GM18519 (cell line): ENCODE measurements around the gene TOM1L2.

ENCODE experiments used
- ATAC-seq: cut with Tn5 transposase; IDR thresholded peaks from one replicate; pipeline ENCODE4 v1.9.1; 2021; ENCODE audit warnings: mild to moderate bottlenecking, moderate library complexity; ENCODE audit not compliant: unreplicated experiment, low FRiP score

Gene TOM1L2

DNA sequence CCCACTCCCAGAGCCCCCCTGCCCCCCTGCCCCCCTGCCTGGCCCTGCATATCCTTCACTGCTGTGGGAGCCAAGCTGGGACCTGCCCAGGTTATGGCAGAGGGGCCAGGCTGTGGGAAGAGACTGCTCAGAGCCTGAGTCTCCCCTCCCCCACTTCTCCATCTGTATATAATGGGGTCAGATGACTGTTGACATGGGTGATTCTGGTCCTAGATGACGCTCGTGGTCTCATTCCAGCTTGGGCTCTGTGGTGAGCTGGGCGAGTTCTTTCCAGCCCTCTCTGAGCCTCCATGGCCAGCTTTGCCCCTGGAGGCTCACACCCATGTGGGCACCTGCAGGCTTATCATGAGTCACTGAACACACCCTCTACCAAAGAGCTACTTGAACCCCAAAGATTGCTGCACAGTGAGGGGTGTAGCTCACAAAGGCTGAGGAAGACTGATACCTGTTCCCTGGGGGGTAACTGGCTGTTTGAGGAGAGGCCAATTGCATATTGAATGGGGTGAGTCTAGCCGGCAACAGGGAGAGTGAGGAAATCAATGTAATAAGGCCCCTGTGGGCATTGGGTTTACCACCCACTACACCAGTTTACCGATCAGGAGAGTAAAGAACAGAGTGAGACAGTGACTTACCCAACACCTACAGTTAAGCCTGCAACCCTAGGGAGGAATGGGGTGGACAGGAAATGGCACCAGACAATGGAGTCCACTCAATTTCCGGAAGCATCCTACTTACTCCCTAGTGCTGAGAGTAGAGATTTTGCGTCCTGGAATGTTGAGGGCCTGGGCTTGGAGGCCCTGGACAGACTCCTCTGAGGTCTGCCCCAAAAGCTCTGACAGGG lies 131.2 kb downstream of the TOM1L2 start:
- no peak for ATAC-seq

DNA sequence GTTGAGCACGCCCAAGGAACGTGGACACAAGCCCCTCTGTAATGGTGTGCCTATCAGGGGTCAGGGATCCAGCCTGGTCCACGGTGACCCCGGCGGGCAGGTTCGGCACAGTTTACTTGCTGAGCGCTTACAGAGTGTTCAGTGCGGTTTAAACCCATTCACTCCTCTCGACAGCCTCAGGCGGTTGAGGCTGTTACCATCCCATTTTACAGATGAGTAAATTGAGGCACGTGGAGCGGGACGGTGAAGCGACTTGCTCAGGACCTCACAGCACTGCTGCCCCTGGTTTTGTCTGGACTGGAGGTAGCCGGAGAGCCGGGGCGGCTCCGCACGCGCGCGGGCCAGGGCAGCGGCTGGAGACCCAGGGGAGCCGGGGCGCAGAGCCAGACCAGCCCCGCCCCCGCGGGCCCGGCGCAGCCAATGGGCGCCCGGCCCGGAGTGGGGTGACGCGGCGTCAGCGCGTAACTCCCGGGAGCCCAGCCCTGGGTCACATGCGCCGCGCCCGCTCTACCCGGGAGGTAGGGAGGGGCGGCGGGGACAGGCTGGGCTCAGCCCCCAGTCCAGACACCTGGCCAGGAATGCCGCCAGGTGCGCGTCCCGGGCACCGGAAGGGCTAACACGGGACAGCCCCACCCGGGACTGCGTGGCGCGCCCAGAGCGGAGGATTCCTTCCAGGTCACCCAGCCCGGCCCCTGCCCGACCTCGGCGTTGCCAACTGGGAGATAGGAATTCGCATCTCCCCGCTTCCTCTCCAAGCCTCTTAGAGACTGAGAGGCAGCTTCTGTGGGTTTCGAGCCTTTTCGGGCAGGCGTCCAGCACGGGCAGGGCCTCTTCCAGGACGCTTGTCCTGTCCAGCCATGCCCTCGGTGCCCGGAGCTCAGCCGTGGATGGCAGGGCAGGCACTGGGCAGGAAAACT lies 132.2 kb downstream of the TOM1L2 start:
- peak; percentile 44 for ATAC-seq

DNA sequence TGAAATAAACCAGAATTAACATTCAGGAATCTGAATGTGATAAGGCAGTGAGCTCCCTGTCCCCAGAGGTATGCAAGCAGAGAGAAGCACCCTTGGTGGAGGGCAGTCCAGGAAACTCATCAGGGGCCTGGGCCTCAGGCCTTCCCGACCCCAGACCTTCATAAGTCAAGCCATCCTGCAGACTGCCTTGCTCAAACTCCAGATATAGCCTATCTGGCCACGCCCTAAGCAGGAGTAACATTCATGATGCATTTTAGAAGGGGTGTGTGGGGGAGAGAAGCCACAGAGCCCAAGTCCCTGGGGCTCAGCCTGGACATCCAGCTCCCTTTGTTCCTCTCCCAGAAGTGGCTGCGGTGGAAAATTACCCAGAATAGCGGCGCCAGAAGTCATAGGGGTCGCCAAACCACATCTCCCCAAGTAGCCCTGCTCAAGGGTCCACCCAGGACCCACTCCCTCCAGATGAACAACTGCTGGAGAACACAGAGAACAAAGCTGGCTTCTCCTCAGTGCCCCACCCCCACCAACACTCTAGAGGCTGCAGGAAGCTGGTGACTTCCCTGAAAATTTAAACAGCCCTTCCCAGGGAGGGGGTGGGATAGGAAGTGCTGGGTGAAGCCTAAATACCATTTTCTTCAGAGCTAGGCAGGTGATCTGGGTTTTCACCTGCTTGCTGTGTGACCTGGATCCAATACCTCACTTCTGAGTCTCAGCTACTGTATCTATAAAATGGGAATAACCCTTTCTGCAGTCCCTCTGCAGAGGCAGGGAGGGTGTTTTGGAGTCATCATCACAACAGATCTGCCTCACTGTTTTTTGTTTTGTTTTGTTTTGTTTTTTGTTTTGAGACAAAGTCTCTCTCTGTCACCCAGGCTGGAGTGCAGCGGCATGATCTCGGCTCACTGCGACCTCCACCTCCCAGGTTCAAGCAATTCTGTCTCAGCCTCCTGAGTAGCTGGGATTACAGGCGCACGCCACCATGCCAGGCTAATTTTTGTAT lies 133.9 kb downstream of the TOM1L2 start:
- ATAC-seq: no peak

DNA sequence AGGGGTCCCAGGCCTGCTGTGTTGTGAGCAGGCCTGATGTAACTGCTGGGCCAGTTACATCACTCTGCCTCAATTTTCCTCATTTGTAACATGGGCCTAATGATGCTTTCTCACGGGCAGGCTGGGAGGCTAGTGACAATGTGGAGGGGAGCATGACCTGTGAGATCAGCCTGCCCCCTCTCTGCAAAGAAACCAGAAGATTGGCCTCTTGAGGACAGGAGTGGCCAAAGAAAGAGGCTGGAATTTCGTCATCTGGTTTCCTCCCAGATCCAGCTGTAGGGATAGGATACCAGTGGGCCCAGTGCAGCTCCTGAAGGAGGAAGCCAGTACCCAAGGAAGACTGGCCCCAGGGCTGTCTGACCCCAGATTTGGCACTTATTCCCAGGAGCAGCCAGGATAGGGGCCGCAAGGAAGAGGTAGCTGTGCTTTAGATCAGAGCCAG lies 134.8 kb downstream of the TOM1L2 start:
- no peak for ATAC-seq

DNA sequence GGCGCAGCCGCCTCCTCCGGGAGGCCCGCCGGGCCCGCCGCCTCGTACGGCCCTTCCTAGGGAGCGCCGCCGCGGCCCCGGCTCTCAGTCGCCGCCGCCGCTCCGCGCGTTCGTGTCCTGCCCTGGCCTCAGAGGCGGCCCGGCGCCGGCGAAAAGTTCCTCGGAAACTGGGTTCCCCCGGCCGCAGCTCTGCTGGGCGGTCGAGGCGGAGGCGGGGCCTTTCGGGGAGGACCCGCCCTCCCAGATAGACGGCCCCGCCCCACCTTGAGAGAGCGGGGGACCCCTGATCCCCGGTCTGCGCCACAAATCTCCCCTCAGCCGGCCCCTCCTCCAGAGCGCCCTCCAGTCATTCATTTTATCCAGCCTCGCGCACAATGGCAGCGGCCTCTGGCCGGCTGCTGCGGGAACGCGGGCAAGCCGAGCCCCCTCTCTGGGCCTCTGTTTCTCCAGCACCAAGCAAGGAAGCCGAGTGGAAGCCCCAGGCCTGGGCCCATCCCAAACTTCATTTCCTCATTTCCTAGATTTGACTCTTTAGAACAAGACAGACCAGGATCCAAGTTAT lies 135.3 kb downstream of the TOM1L2 start, which contains the start of gene SREBF1:
Gene SREBF1, minus strand, starts transcription at position 169 of the 562 bp plus-strand sequence. CDS start 169 bp downstream, outside the sequence.
- peak; percentile 13 for ATAC-seq

DNA sequence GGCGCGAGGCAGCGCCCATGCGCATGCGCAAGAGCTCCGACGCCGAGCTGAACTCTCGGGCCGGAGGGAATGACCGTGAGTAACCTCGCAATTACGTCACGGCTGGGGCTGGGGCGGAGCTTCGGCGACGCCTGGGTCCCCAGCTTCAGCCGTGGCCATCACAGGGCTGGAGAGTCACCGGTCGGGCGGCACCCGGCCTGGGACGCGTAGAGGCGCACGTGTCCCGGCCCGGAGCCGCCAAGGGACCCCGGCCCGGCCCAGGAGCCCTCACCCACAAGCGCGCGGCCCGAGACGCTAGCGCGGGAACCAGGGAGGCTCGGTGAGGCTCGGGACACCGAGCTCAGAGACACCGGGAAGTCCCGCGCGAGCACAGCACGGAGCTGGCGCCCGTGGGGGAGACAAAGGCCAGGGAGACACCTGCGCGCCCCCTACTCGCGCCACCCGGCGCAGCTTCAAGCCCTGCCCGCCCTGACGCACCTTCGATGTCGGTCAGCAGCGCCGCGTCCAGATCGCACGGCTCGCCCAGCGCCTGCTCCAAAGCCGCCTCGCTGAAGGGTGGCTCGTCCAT lies 135.9 kb downstream of the TOM1L2 start:
- peak; percentile 48 for ATAC-seq

DNA sequence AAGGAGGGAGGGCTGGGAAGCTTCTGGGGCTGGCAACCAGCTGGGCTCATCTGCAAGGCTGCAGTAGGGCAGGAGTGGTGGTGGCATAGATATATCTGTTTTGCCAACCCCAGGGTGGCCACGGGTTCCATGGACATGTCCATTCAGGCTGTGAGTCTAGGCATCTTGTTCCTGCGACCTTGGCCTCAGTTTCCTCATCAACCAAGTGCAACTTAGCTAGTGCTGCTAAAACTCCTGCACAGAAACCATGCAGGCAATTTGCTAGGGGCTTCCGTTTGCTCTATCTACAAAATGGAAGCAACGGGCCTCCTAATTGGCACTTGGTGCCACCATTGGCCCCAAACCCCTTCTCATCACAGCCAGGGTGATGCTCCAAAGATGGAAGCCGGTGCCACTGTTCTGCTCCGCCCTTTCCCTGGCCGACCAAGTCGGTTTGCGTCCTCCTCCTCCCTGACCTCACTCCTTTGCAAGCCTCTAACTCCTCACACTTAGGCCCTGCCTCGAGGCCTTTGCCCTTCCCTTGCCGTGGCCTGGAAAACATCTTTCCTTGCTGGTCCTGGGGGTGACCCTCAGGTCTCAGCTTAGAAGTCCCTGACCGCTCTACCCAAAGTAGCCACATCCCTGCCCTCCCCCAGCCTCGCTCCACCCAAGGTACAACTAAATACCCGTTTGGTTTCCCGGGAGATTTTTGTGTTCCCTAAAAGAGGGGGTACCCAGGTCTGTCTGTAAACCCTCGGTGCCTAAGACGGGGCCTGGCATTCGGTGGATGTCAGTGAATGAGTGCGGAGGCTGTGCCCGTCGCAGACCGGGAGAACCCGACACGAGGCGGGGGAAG lies 136.6 kb downstream of the TOM1L2 start:
- ATAC-seq: no peak

DNA sequence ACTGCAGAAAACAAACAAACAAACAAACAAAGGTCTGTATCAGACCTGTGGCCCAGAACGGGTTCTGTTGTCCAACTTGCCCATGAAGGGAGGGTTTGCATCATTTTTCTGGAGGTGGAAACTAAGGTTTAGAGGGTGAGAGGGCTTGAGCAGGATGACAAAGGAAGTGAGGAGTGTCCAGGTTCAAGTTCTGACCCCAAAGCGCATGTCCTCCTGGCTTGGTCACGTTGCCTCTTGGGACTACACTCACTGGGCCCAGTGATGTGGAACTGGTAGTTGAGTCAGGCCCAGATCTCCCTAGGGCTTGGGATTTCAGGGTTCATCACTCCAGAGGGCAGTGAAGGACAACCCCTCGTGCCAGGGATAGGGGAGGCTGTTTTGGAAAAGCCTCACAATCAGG lies 137.2 kb downstream of the TOM1L2 start:
- ATAC-seq: no peak

DNA sequence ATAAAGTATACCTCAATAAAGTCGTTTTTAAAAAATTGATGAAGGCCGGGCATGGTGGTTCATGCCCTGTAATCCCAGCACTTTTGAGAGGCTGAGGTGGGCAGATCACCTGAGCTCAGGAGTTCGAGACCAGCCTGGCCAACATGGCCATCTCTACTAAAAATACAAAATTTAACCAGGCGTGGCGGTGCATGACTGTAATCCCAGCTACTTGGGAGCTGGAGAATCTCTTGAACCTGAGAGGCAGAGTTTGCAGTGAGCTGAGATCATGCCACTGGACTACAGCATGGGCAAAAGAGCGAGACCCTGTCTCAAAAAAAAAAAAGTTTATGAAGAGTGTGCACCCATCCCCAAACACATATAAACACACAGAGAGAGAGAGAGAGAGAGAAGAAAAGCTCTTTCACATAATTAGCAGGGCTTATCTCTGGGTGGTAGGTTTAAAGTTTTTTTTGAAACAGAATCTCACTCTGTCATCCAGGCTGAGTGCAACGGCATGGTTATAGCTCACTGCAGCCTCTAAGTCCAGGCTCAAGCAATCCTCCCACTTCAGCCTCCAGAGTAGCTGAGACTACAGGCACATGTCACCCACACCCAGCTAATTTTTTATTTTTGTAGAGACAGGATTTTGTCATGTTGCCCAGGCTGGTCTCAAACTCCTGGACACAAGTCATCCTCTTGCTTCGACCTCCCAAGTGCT lies 138.4 kb downstream of the TOM1L2 start:
- no peak for ATAC-seq

DNA sequence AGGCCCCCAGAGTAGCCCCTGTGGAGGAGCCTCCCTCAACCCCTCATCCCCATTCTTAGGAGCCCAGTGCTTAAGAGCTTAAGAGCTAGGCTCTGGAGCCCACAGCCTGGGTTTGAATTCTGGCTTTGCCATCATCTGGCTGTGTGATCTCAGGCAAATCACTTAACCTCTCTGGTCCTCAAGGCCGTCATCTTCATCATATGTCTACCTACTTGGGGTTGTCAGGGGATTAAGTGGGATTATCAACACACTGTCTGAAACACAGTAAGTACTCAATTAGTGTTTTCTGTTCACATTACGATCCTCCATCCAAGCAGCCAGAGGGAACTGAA lies 140.2 kb downstream of the TOM1L2 start:
- no peak for ATAC-seq

DNA sequence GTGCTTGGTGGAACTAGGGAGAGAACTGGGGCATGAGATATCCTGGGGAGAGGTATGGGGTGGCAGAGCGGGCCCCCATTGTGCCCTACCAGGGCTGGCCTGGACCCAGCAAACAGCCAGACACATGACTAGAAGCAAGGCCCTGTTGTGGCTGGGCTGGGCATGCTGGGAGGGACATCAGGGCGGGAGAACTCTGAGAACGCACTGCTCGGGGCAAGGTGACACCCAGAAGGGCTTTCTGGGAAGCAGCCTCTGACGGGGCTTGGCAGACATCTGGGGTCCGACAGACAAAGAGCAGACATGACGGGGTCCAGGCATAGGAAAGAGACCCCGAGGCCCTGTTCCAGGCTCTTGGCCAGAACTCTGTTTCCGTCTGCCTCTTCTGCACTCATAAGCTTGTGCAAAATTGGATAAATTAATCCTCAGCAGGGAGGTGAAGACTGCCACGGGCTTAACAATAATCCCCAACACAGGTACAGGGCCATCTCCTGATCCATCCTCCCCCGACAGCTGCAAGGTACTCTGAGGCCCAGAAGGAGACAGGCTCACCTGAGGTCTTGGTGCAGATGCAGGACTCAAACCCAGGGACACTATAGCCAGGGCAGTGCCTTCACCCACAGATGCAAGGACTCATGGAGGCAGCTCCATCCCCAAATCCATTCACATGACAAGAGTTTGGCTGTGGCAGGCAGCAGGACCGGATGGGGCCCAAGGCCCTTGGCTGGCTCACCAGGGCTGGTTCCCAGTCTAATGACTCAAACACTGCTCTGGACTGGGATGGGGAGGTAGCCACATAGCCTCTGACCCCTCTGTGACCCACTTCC lies 140.8 kb downstream of the TOM1L2 start:
- ATAC-seq: no peak

DNA sequence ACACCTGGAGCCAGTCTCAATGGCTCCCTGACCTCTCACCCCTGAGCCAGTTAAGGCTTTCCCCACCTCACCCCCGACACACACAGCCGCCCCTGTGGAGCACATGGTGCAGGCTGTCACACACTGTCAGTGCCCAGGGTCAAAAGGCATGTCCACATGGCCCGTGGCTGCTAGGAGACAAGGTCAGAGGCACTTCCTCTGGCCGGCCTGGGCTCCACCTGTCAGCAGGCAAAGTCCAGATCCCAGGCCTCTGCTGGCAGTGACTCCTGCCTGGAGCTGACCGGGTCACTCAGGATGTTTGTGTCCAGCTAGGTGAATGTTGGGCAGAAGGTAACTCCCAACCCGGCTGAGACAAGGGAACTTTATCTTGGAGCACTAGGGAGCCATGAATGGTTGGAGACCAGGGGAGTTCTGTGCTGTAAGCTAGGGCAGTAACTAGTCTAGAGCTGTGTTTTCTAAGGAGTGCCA lies 141.4 kb downstream of the TOM1L2 start:
- no peak for ATAC-seq

DNA sequence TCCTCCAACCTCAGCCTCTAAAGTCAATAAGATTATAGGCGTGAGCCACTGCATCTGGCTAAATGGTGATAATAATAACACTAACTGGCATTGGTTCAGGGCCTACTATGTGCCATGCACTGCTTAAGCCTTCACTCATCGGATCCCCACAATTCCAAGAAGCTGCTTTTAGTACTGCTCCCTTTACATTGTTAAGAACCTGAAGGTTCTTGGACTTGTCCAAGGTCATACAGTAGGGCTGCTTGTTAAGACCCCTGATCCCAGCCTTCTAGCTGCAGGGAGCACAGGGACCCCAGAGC lies 142.0 kb downstream of the TOM1L2 start:
- ATAC-seq: no peak

DNA sequence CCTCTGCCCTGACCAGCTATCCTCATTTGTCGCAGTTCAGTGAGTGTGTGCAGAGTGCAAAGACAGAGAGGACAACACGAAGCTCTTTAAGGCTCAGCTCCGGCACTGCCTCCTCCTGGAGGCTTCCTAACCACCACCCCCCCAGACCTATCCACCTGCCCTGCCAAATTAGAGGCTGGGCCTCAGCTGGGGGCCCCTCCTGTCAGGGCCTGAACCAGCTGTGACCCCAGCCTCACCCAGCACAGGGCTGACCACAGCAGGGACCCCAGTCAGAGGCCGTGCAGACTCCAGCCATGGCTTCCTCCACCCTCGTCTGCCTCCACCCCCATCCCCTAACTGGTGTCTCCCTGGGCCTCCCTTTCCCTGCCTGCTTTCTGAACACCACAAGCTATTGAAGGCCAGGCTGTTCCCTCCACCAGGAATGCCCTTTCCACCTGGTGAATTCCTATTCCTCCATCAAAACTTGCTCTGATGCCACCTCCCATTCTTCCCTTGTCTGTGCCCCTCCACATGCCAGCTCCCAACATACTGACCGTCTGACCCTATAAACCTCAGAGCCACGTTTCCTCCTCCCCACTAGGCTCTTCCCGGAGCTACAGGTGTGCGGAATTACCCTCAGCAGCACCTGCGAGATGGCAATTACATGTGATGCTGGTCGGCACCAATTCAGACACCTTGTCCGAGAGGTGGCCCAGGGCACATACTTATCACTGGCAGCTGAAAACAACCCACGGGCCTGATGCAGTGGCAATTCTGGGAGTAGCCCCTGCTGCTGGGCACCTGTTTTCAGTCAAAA lies 144.2 kb downstream of the TOM1L2 start:
- no peak for ATAC-seq

DNA sequence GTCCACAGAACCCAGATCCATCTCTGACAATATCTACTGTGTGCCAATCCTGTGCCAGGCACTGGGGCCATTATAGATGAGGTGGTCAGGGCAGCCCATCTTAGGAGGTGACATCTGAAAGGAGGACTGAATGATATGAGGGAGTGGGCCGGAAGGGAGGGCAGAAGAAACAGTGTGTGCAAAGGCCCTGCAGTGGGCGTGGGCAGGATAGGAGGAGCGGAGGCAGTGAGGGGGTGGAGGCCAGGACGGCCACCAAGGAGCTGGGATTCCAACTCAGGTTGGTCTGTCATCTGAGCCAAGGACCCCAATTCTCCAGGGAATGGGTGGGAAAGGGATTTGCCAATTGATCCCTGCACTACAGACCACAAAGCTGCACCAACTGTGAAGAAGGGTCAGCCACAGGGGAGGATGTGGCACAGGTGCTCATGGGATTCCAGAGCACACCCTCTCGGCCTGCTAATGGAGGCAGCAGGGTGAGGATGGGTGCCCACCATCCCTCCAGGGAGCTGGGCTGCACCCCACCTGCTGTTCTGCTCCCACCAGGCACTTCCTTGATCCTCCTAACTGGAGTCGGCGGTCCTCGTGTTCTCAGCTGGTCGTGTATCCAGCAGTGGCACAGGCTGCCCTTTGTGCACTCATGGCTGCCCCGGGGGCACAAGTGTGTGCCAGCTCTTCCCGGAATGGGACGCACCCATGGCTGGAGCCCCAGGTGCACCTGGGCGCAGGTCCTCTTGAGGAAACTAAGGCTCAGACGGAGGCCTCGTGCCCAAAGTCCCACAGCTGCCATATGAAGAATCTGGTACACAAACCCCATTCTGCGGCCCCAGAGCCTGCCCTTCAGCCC lies 145.0 kb downstream of the TOM1L2 start:
- ATAC-seq: no peak

DNA sequence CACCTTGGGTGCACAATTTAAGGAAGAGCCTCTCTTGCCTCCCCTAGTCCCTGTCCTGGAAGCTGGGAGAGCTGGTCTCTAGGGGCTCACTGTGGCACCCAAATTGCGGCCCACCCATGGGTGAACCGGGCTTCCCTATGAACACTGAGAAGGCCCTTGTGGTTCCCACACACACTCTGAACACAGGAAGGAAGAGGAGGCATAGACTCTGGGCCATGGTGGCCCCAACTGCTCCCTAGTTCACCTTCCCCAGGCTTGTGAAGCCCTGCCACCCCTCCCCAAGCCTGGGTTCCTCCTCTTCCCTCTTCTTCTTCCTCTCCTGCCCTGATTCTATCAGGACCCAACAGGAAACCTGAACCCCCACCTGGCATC lies 145.9 kb downstream of the TOM1L2 start:
- no peak for ATAC-seq
